A673 (cell line): ENCODE results near the gene COA3. TPM values are rescaled to one million over a fixed set of nuclear protein-coding genes. Genes with fewer than 3 reads are reported as not detected.

Experiments
- BruUV-seq: library from RNA; stranded (reverse); fragments of 400-500 nt; replicated peaks from 2 replicates; lab custom pipeline; 2021; lab: Mats Ljungman, UMichigan
- CTCF ChIA-PET: fragments of 300-600 bp; sonication (Branson Sonifier 250); formaldehyde crosslinking; loops from one replicate; lab custom pipeline; 2022; ENCODE audit warnings: antibody characterized with exemption; lab: Charles Lee
- POLR2A ChIA-PET: fragments of 300-600 bp; sonication (Branson Sonifier 250); formaldehyde crosslinking; loops from one replicate; lab custom pipeline; 2022; ENCODE audit warnings: antibody characterized with exemption; ENCODE audit not compliant: low non-redundant PET; lab: Charles Lee
- DNase-seq: peaks from one replicate; pipeline ENCODE4 v3.0.0-alpha.2; 2015; ENCODE audit warnings: low spot score
- H3K27ac ChIP-seq: fragments of 200-600 bp; sonication (generic); 2 replicates; pipeline ENCODE4 v1.5.1; 2016; ENCODE audit warnings: mixed run types, low read depth, mild to moderate bottlenecking, mixed read lengths, antibody characterized with exemption, low read length; ENCODE audit not compliant: poor library complexity, severe bottlenecking
- H3K27me3 ChIP-seq: fragments of 200-600 bp; sonication (generic); replicated peaks from 2 replicates; pipeline ENCODE4 v1.6.1; 2017; ENCODE audit warnings: mixed run types, low read depth, mild to moderate bottlenecking, mixed read lengths, antibody characterized with exemption, low read length; ENCODE audit not compliant: insufficient read depth, poor library complexity
- H3K36me3 ChIP-seq: fragments of 200-600 bp; sonication (generic); 2 replicates; pipeline ENCODE4 v1.6.1; 2016; ENCODE audit warnings: mixed run types, mild to moderate bottlenecking, mixed read lengths, antibody characterized with exemption, low read length; ENCODE audit not compliant: insufficient read depth, poor library complexity, severe bottlenecking
- H3K4me1 ChIP-seq: fragments of 200-600 bp; sonication (generic); 2 replicates; pipeline ENCODE4 v1.6.1; 2017; ENCODE audit warnings: mixed run types, mild to moderate bottlenecking, mixed read lengths, antibody characterized with exemption, low read length; ENCODE audit not compliant: insufficient read depth, poor library complexity, severe bottlenecking
- H3K4me3 ChIP-seq: fragments of 200-600 bp; sonication (generic); 2 replicates; pipeline ENCODE4 v1.5.1; 2016; ENCODE audit warnings: low read depth, mixed run types, mild to moderate bottlenecking, mixed read lengths, low read length; ENCODE audit not compliant: poor library complexity, severe bottlenecking
- H3K9me3 ChIP-seq: fragments of 200-600 bp; sonication (generic); 2 replicates; pipeline ENCODE4 v1.6.1; 2016; ENCODE audit warnings: mixed run types, low read depth, mild to moderate bottlenecking, mixed read lengths, antibody characterized with exemption, low read length; ENCODE audit not compliant: poor library complexity, severe bottlenecking
- CTCF ChIP-seq: fragments of 300-800, 200-600 bp; sonication (generic); conservative IDR thresholded peaks from 2 replicates; pipeline ENCODE4 v1.5.1; 2017; ENCODE audit warnings: low read depth, mild to moderate bottlenecking, antibody characterized with exemption, low read length, moderate library complexity, mixed read lengths
- EZH2 ChIP-seq: fragments of 200-600 bp; sonication (generic); IDR thresholded peaks from 2 replicates; pipeline ENCODE4 v1.6.1; 2017; ENCODE audit warnings: borderline replicate concordance, low read depth, mild to moderate bottlenecking, mixed read lengths, antibody characterized with exemption, low read length; ENCODE audit not compliant: poor library complexity, severe bottlenecking
- intact Hi-C: fragments of 100-400 bp; cut with micrococcal nuclease; formaldehyde crosslinking; loops from one replicate; pipeline ENCODE4 v1.10.0; 2022; ENCODE audit not compliant: unreplicated experiment
- total RNA-seq: library from RNA; stranded (reverse); gene quantifications from 2 replicates; pipeline ENCODE4 v1.2.3, GENCODE V29; 2021

The COA3 gene
- total RNA-seq, 1 experiment from 2014 or later, result 29.0 TPM

- no peaks in the 10 kb centered on the region for H3K9me3 ChIP-seq
- ChIA-PET POLR2A (no interaction called here), CTCF (no interaction called here)
- no peaks in the 10 kb centered on the region for H3K36me3 ChIP-seq
- no peaks in the 10 kb centered on the region for H3K4me1 ChIP-seq
- no peak for TF ChIP-seq EZH2
- TF ChIP-seq CTCF, result no peak
- peaks cover 13% of the 10 kb centered on the region for H3K27me3 ChIP-seq
- no peak for DNase-seq
- BruUV-seq, result no TSS peak
- no peak overlapping the region for H3K4me3 ChIP-seq
- intact Hi-C loops, result no loop called here
- H3K27ac ChIP-seq, result no peak overlapping the region
Observed at GRCh38 chr17:42783062-42783790, 15.3 kb downstream of the COA3 start.

GRCh38 chr17:42782166-42783061, 16.1 kb downstream of the COA3 start:
- H3K27ac ChIP-seq, result no peak overlapping the region
- no peak overlapping the region for H3K4me3 ChIP-seq
- DNase-seq, result no peak
- TF ChIP-seq CTCF (no peak), EZH2 (no peak)
- BruUV-seq, result no TSS peak
- peaks cover 13% of the 10 kb centered on the region for H3K27me3 ChIP-seq
- no peaks in the 10 kb centered on the region for H3K4me1 ChIP-seq
- H3K36me3 ChIP-seq, result no peaks in the 10 kb centered on the region
- ChIA-PET POLR2A (no interaction called here), CTCF (no interaction called here)
- no peaks in the 10 kb centered on the region for H3K9me3 ChIP-seq
- intact Hi-C loops, result no loop called here

GRCh38 chr17:42781639-42782165, 16.8 kb downstream of the COA3 start:
- ChIA-PET POLR2A (no interaction called here), CTCF (no interaction called here)
- no peak for DNase-seq
- no peak overlapping the region for H3K27ac ChIP-seq
- no peaks in the 10 kb centered on the region for H3K36me3 ChIP-seq
- H3K4me3 ChIP-seq, result no peak overlapping the region
- H3K4me1 ChIP-seq, result no peaks in the 10 kb centered on the region
- no TSS peak for BruUV-seq
- no peak for TF ChIP-seq CTCF
- TF ChIP-seq EZH2, result no peak
- H3K27me3 ChIP-seq, result peaks cover 13% of the 10 kb centered on the region
- H3K9me3 ChIP-seq, result no peaks in the 10 kb centered on the region
- intact Hi-C loops, result no loop called here
